Ishikawa (cell line): ENCODE measurements around the gene SP3.

Experiments
- CREB1 ChIP-seq: IDR thresholded peaks from 2 replicates; pipeline ENCODE4 v1.6.1; 2012; ENCODE audit warnings: low read depth
- EGR1 ChIP-seq: IDR thresholded peaks from 2 replicates; pipeline ENCODE4 v1.6.1; 2012
- RAD21 ChIP-seq: IDR thresholded peaks from 2 replicates; pipeline ENCODE4 v1.6.1; 2012; ENCODE audit warnings: low read depth
- REST ChIP-seq: IDR thresholded peaks from 2 replicates; pipeline ENCODE4 v1.6.1; 2012; ENCODE audit warnings: low read depth, mild to moderate bottlenecking
- TAF1 ChIP-seq: IDR thresholded peaks from 2 replicates; pipeline ENCODE4 v1.6.1; 2012; ENCODE audit warnings: low read depth, mild to moderate bottlenecking
- TEAD4 ChIP-seq: IDR thresholded peaks from 2 replicates; pipeline ENCODE4 v1.6.1; 2012
- TF ChIP-seq, protein P1 (sequence below): IDR thresholded peaks from 2 replicates; pipeline ENCODE4 v1.6.1; 2012
- TF ChIP-seq, protein P2 (sequence below): IDR thresholded peaks from 2 replicates; pipeline ENCODE4 v1.6.1; 2012

DNA sequence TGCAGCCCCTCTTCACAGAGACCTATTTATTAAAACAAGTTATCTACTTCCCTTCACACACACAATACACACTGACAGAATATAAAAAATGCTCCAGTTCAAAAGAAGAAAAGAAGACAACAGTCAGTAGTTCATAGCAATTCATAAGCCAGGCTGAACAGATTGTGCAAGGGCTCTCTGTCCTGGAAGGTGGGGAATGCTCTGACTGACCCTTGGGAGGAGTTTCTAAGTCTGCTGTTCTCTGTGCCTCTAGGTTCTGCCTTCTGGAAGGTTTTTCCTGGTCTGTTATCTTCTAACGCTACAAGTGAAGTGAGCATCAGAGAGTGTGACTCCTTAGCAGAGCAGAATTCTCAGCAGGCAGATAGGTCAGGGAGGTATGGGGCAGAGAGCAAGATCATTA lies 35.7 kb downstream of the SP3 start:
- TF ChIP-seq RAD21 (no peak), EGR1 (no peak), CREB1 (no peak), REST (no peak), TAF1 (no peak), TEAD4 (no peak)
- TF ChIP-seq, protein P1, sequence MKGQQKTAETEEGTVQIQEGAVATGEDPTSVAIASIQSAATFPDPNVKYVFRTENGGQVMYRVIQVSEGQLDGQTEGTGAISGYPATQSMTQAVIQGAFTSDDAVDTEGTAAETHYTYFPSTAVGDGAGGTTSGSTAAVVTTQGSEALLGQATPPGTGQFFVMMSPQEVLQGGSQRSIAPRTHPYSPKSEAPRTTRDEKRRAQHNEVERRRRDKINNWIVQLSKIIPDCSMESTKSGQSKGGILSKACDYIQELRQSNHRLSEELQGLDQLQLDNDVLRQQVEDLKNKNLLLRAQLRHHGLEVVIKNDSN = no peak
- TF ChIP-seq, protein P2, sequence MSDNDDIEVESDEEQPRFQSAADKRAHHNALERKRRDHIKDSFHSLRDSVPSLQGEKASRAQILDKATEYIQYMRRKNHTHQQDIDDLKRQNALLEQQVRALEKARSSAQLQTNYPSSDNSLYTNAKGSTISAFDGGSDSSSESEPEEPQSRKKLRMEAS = no peak
